GM12878 (cell line): Measurements from ENCODE around the gene KRI1. TPM values are rescaled to one million over a fixed set of nuclear protein-coding genes. Genes with fewer than 3 reads are reported as not detected.

Experiments used
- ATAC-seq: fragments of 200-7000 bp; cut with Tn5 transposase; 3 replicates; pipeline ENCODE4 v1.9.1; 2020; ENCODE audit warnings: mild to moderate bottlenecking, moderate library complexity
- BruUV-seq: library from RNA; stranded (reverse); fragments of 400-500 nt; replicated peaks from 2 replicates; lab custom pipeline; 2021; lab: Mats Ljungman, UMichigan
- CTCF ChIA-PET: fragments of 300-600 bp; sonication (Branson Sonifier 250); formaldehyde crosslinking; extraction: SDS; loops from one replicate; lab custom pipeline; 2021; ENCODE audit warnings: inconsistent platforms; lab: Yijun Ruan, JAX
- POLR2A ChIA-PET: fragments of 350-600 bp; formaldehyde crosslinking; extraction: SDS; loops from one replicate; lab custom pipeline; 2021; ENCODE audit warnings: inconsistent platforms; lab: Charles Lee
- RAD21 ChIA-PET: fragments of 300-600 bp; sonication (Branson Sonifier 250); formaldehyde crosslinking; loops from one replicate; lab custom pipeline; 2023; ENCODE audit warnings: antibody characterized with exemption; ENCODE audit not compliant: unreplicated experiment; lab: Charles Lee
- SMC1A ChIA-PET: fragments of 300-600 bp; sonication (Branson Sonifier 250); formaldehyde crosslinking; loops from one replicate; lab custom pipeline; 2023; ENCODE audit not compliant: unreplicated experiment, uncharacterized antibody; lab: Charles Lee
- DNase-seq: peaks from one replicate; pipeline ENCODE4 v3.0.0-alpha.2; 2011; ENCODE audit warnings: low read depth, low spot score
- FAIRE-seq: peaks from 3 replicates; lab custom pipeline; 2011; peaks lifted over from hg19 to GRCh38; lab: Jason Lieb, UNC
- H2AFZ ChIP-seq: 2 replicates; pipeline ENCODE4 v1.6.0; 2011; ENCODE audit warnings: low read depth, low read length, control low read depth; ENCODE audit not compliant: control insufficient read depth
- H3K27ac ChIP-seq: 2 replicates; pipeline ENCODE4 v1.5.1; 2011; ENCODE audit warnings: control low read depth; ENCODE audit not compliant: control insufficient read depth, insufficient read depth
- H3K27me3 ChIP-seq, 2 experiments: replicated peaks in 1 of 2; 2 replicates each; pipeline versions ENCODE4 v1.6.0 to v1.6.1; 2011; ENCODE audit warnings: low read length in 1 of 2; ENCODE audit not compliant: control insufficient read depth in 2 of 2, insufficient read depth in 2 of 2
- H3K36me3 ChIP-seq, 2 experiments: 2 replicates each; pipeline ENCODE4 v1.5.1; 2011; ENCODE audit warnings: low read length in 1 of 2; ENCODE audit not compliant: control insufficient read depth in 2 of 2, insufficient read depth in 2 of 2
- H3K4me1 ChIP-seq: 2 replicates; pipeline ENCODE4 v1.6.1; 2011; ENCODE audit warnings: mild to moderate bottlenecking, low read length, moderate library complexity, mixed read lengths; ENCODE audit not compliant: control insufficient read depth, insufficient read depth
- H3K4me2 ChIP-seq: 2 replicates; pipeline ENCODE4 v1.6.0; 2011; ENCODE audit warnings: control low read depth; ENCODE audit not compliant: control insufficient read depth, insufficient read depth
- H3K4me3 ChIP-seq: fragments of 200-600 bp; sonication (generic); 2 replicates; pipeline ENCODE4 v1.5.1; 2016
- H3K79me2 ChIP-seq: 2 replicates; pipeline ENCODE4 v1.6.0; 2011; ENCODE audit warnings: low read length; ENCODE audit not compliant: control insufficient read depth, insufficient read depth
- H3K9ac ChIP-seq: 2 replicates; pipeline ENCODE4 v1.8.0; 2011; ENCODE audit warnings: low read length, control low read depth, mixed read lengths; ENCODE audit not compliant: control insufficient read depth, insufficient read depth
- H3K9me3 ChIP-seq: replicated peaks from 3 replicates; pipeline ENCODE4 v1.5.1; 2011; ENCODE audit warnings: mild to moderate bottlenecking, low read length; ENCODE audit not compliant: control insufficient read depth, insufficient read depth
- H4K20me1 ChIP-seq: 2 replicates; pipeline ENCODE4 v1.6.0; 2011; ENCODE audit not compliant: control insufficient read depth, insufficient read depth
- ESRRA ChIP-seq: IDR thresholded peaks from 2 replicates; pipeline ENCODE4 v1.6.1; 2012; ENCODE audit warnings: mild to moderate bottlenecking, low read length, improper control_type of control experiment
- IRF4 ChIP-seq: IDR thresholded peaks from 2 replicates; pipeline ENCODE4 v1.6.1; 2011; ENCODE audit warnings: low read depth, low read length
- MTA2 ChIP-seq: fragments of 450-650 bp; IDR thresholded peaks from 2 replicates; pipeline ENCODE4 v1.6.1; 2016; ENCODE audit warnings: low read depth, mild to moderate bottlenecking, moderate library complexity
- NFYA ChIP-seq: IDR thresholded peaks from 2 replicates; pipeline ENCODE4 v1.6.1; 2011; ENCODE audit warnings: low read depth, mild to moderate bottlenecking, low read length, improper control_type of control experiment, borderline replicate concordance
- NFYB ChIP-seq: IDR thresholded peaks from 2 replicates; pipeline ENCODE4 v1.6.1; 2011; ENCODE audit warnings: low read depth, mild to moderate bottlenecking, low read length, improper control_type of control experiment, moderate library complexity; ENCODE audit not compliant: insufficient read depth
- SIX5 ChIP-seq: IDR thresholded peaks from 2 replicates; pipeline ENCODE4 v1.6.1; 2011; ENCODE audit warnings: mild to moderate bottlenecking, low read depth, low read length, moderate library complexity; ENCODE audit not compliant: severe bottlenecking
- SRF ChIP-seq, 2 experiments: IDR thresholded peaks; 2 replicates each; pipeline ENCODE4 v1.6.1; 2011; ENCODE audit warnings: low read depth in 2 of 2, low read length in 2 of 2, mild to moderate bottlenecking in 1 of 2, moderate library complexity in 1 of 2
- SUPT20H ChIP-seq: IDR thresholded peaks from 2 replicates; pipeline ENCODE4 v1.6.1; 2011; ENCODE audit warnings: low read depth, mild to moderate bottlenecking, low read length, moderate library complexity, borderline replicate concordance; ENCODE audit not compliant: control insufficient read depth
- TCF12 ChIP-seq: IDR thresholded peaks from 2 replicates; pipeline ENCODE4 v1.6.1; 2011; ENCODE audit warnings: low read depth, mild to moderate bottlenecking, low read length
- TCF7 ChIP-seq: IDR thresholded peaks from 2 replicates; pipeline ENCODE4 v1.6.1; 2014; ENCODE audit warnings: antibody characterized with exemption, borderline replicate concordance
- ZNF217 ChIP-seq: fragments of 450-650 bp; IDR thresholded peaks from 2 replicates; pipeline ENCODE4 v1.6.1; 2017; ENCODE audit warnings: antibody characterized with exemption, mild to moderate bottlenecking
- WGBS: methylation state at CpG from one replicate; pipeline ENCODE4 v1.1.6; 2016; ENCODE audit warnings: low lambda C conversion rate; ENCODE audit not compliant: insufficient replicate concordance, insufficient coverage; ENCODE audit errors: missing lambda C conversion rate; 5-methylcytosine and 5-hydroxymethylcytosine counted together
- in situ Hi-C: fragments of 300-500 bp; cut with MboI; formaldehyde crosslinking; loops from 9 replicates; pipeline ENCODE4 v1.14.3; 2018; ENCODE audit warnings: mixed read lengths
- intact Hi-C: fragments of 100-400 bp; cut with micrococcal nuclease; formaldehyde crosslinking; loops from one replicate; pipeline ENCODE4 v1.14.2; 2022; ENCODE audit not compliant: unreplicated experiment
- polyA plus RNA-seq, 11 experiments: library from polyadenylated mRNA; depleted of rRNA in 4 of 11; unstranded in 6 of 11; stranded (reverse) in 5 of 11; fragments of >200 nt; fragmentation: Nextera tagmentation in 4 of 11; fragmentation: Illumina TruSeq in 1 of 11; extraction: Ambion mirVana in 4 of 11; extraction: Trizol in 1 of 11; gene quantifications; 1 replicate in 1 of 11; 2 replicates in 10 of 11; pipeline versions ENCODE4 v1.2.1 to v1.2.3, GENCODE V29; 2011 to 2016; ENCODE audit warnings: inconsistent platforms in 2 of 11, missing spikeins in 2 of 11, low read depth in 1 of 11
- total RNA-seq, 4 experiments: library from RNA; depleted of rRNA in 3 of 4; stranded (reverse); fragments of >200 nt in 3 of 4; fragmentation: Illumina TruSeq in 1 of 4; extraction: Trizol in 1 of 4; gene quantifications; 2 replicates each; pipeline versions ENCODE4 v1.2.1 to v1.2.3, GENCODE V29; 2013 to 2021
- TF ChIP-seq, protein P1 (sequence below): IDR thresholded peaks from 2 replicates; pipeline ENCODE4 v1.6.1; 2012; ENCODE audit warnings: low read length, inconsistent platforms
- TF ChIP-seq, protein P2 (sequence below): fragments of 450-650 bp; IDR thresholded peaks from 2 replicates; pipeline ENCODE4 v1.6.1; 2014; ENCODE audit warnings: mild to moderate bottlenecking

The KRI1 gene
- total and polyA plus RNA-seq, 10 of the 15 experiments (the other 5 are each of a cell fraction or from before 2014, with no cell fraction given), result 0.98 to 42.5 (median 24.7) TPM

DNA sequence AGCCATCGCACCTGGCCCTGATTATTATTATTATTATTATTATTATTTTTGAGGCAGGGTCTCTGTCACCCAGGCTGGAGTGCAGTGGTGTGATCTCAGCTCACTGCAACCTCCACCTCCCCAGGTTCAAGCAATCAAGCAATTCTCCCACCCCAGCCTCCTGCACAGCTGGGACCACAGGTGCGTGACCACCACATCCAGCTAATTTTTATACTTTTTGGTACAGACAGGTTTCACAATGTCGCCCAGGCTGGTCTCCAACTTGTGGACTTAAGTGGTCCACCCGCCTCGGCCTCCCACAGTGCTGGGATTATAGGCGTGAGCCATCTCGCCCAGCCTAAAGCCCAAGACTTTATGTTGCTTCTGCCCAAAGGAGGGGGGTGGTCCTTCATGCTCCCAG, 27.3 kb upstream of the KRI1 start:
- no peaks in the 10 kb centered on the region for H3K9me3 ChIP-seq
- CTCF ChIA-PET, result interaction anchor here (4.3 to 5.3 kb wide), 2 partner anchors 12 to 53 kb away, joined by 27 to 38 read pairs; no protein-coding TSS in a partner anchor
- H3K36me3 ChIP-seq, result no peaks in the 10 kb centered on the region
- no peaks in the 10 kb centered on the region for H3K27me3 ChIP-seq
- no peak for FAIRE-seq
- TF ChIP-seq TCF12, result peak; percentile 55; the same call in 1 of the 2 replicates
- TF ChIP-seq, protein P1, sequence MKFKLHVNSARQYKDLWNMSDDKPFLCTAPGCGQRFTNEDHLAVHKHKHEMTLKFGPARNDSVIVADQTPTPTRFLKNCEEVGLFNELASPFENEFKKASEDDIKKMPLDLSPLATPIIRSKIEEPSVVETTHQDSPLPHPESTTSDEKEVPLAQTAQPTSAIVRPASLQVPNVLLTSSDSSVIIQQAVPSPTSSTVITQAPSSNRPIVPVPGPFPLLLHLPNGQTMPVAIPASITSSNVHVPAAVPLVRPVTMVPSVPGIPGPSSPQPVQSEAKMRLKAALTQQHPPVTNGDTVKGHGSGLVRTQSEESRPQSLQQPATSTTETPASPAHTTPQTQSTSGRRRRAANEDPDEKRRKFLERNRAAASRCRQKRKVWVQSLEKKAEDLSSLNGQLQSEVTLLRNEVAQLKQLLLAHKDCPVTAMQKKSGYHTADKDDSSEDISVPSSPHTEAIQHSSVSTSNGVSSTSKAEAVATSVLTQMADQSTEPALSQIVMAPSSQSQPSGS, result no peak
- TF ChIP-seq, all 136 proteins: peak for 1
- Histone ChIP-seq H3K27ac (no peak overlapping the region), H3K4me3 (no peak overlapping the region), H3K9ac (no peak overlapping the region), H3K79me2 (no peaks in the 10 kb centered on the region), H4K20me1 (no peaks in the 10 kb centered on the region), H3K4me2 (no peak overlapping the region), H2AFZ (no peak overlapping the region), H3K4me1 (peaks cover 33% of the 10 kb centered on the region)
- SMC1A ChIA-PET, result interaction anchor here (1.0 to 2.6 kb wide), 4 partner anchors 11 to 125 kb away, joined by 3 to 9 read pairs (median 4); partner anchors contain the start of gene DNM2
- intact Hi-C loops, result no loop called here
- no TSS peak for BruUV-seq
- no peak for DNase-seq
- POLR2A ChIA-PET, result interaction anchor here (1.4 to 1.5 kb wide), 2 partner anchors 11 to 24 kb away, joined by 3 to 6 read pairs; no protein-coding TSS in a partner anchor
- WGBS, result 73% methylated on average over 7 of the region's 7 CpGs
- RAD21 ChIA-PET, result interaction anchor here (1.0 to 4.1 kb wide), 4 partner anchors 10 to 107 kb away, joined by 3 to 32 read pairs (median 6); no protein-coding TSS in a partner anchor
- in situ Hi-C loops, result no loop called here
- ATAC-seq, result no peak; the same call in 2 of the 3 replicates

DNA sequence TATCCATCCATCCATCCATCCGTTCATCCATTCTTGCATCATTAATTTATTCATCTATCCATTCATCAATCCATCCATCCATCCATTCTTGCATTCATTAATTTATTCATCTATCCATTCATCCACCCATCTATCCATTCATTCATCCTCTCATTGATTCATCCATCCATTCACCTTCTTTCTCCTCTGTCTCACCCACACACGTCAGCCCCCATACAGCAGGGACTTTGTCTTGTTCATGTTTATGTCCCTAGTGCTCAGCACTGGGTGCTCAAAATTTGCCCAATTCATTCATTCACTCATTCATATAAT, 22.0 kb upstream of the KRI1 start:
- ChIA-PET POLR2A (no interaction called here), CTCF (interaction anchor here (3.5 kb wide), 1 partner anchor 56 kb away, joined by 13 read pairs; no protein-coding TSS in a partner anchor), SMC1A (no interaction called here), RAD21 (no interaction called here)
- Histone ChIP-seq H3K4me2 (no peak overlapping the region), H3K4me1 (no peaks in the 10 kb centered on the region), H2AFZ (no peak overlapping the region), H3K9me3 (no peaks in the 10 kb centered on the region), H3K27me3 (no peaks in the 10 kb centered on the region; a peak in 1 of 4 replicates), H3K4me3 (no peak overlapping the region), H3K27ac (no peak overlapping the region), H3K9ac (no peak overlapping the region), H3K79me2 (no peaks in the 10 kb centered on the region), H4K20me1 (no peaks in the 10 kb centered on the region), H3K36me3 (no peaks in the 10 kb centered on the region)
- in situ Hi-C loops (no loop called here), intact Hi-C loops (no loop called here)
- WGBS, result 89% methylated on average over 2 of the region's 2 CpGs
- BruUV-seq, result no TSS peak
- no peak for DNase-seq
- ATAC-seq, result no peak
- no peak for FAIRE-seq
- TF ChIP-seq SRF (IDR thresholded peaks at IDR 0.05; ENCODE audit: low read depth in 2 of 2, low read length in 2 of 2) (no peak), ZNF217 (no peak), SUPT20H (no peak), SIX5 (no peak), MTA2 (no peak), NFYB (no peak), IRF4 (no peak), NFYA (no peak), ESRRA (no peak), TCF7 (no peak)
- TF ChIP-seq, protein P2, sequence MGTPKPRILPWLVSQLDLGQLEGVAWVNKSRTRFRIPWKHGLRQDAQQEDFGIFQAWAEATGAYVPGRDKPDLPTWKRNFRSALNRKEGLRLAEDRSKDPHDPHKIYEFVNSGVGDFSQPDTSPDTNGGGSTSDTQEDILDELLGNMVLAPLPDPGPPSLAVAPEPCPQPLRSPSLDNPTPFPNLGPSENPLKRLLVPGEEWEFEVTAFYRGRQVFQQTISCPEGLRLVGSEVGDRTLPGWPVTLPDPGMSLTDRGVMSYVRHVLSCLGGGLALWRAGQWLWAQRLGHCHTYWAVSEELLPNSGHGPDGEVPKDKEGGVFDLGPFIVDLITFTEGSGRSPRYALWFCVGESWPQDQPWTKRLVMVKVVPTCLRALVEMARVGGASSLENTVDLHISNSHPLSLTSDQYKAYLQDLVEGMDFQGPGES, result no peak
